Islet precursor cell (in vitro differentiated cells): ENCODE data around the gene NCAPG.

Experiments
- DNase-seq: peaks from one replicate; pipeline ENCODE4 v3.0.0-alpha.2; 2018

NCAPG gene

DNA sequence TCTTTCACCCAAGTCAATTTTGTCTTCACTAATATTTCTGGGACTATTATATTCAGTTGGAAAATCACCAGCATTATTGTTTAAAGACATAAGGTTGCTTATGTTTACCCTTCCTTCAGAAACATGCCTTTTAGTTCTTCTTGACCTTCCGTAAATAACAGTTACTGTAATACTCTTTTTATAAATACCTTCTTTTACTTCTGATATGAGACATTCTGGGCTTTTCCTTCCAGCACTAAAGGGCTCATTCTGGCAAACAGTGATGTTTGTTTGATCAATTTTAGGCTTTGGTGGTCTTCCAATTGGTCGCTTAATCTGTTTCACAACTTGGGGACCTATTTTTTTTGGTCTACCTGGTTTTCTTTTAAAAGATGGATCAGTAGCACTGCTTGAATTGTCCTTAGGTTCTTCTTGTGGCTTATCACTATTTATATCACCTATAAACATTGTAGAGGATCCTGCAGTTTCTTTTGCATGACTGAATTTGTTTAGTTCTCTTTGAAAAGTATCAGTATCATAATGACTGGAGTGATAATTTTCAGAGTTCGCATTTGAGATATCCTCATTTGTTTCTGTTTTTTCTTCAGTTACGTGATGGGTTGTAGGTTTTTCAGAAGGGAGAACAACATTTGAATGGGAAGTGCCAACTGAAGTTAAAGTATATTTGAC lies 64.8 kb downstream of the NCAPG start:
- no peak for DNase-seq

DNA sequence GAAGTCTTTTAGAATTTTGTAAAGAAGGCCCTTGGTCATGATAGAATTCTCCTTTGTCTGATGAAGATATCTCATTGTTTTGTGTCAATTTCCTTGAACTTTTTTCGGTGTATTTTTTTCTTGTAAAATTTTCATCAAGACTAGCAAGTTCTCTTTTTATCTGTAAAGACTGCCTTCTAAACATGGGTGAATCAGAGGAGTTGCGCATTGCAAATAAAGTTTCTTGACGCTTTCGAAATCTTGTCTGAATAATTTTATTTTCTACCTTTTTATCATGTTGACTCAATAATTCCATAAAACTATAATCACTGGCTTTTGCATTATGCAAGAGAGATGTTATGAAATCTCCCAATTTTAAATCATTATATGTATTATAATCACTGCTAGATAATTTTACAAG lies 66.2 kb downstream of the NCAPG start:
- DNase-seq = no peak

DNA sequence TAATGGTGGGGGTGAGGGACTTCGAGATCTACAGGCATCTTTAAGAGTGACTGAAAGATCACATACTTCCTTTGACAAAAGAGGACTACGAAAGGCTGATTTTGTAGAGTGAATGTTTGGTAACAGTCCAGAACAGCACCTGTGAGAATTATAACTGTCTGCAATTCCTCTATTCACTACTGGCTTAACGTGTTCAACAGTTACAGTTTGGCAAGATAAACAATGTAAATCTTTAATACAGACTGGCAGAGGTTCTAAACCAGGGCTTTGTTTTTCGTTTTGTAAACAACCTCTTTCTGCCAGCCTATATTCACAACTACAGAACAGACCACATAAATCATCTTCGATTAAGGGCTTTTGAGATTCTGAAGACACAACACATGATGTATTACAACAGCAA lies 66.9 kb downstream of the NCAPG start:
- DNase-seq = no peak

DNA sequence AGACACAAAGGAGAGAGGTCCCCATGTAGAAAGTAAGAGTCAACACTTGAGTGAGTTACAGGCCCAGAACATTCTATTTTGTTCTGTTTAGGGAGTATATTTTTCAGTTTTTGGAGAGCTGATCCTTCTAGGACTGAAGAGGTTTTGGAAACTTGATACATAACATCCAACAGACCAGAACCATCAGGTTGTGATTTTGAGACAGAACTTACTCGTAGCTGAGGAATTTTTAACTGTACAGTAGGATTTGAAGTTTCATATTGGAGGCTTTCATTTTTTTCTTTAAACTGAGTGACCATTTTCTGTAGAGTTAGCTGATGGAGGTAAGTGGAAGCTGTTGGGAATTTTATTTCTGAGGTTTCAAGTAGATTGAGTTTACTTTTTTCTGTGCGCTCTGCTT lies 73.3 kb downstream of the NCAPG start:
- DNase-seq = no peak

DNA sequence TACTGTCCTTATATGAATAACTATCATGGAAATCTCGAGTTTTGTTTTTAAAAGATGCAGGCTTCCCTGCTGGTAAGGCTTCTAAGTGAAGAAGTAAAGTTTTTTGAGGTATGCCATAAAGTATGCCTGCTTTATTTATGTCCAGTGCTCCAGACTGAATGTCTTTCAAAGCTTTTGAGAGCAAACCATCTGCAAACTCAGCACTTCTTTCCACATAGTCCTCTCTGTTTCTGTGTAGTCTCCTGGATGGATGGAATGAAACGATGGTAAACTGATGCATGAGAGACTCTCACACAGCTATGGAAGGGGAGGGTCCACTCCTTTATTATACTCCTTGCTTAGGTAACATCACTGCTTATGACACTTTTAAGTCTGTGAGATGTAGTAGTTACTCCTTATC lies 73.7 kb downstream of the NCAPG start:
- DNase-seq = no peak

DNA sequence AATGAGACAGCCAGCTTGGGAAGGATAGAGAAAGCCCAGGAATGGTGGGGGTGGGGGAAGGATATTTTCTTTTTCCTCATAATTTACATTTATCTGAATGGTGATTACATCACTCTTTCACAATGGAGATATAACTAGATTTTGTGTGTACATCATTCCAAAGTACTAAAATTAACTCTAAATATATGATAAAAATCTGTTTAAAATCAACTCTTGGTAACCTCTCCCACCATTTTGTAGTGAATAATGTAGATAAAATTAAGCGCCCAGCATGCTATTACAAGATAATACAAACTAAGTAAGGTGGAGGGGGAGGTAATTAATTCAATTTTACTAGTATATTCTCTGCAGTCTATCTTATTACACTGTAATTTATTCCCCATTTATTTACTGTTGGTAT lies 78.9 kb downstream of the NCAPG start:
- DNase-seq = no peak

DNA sequence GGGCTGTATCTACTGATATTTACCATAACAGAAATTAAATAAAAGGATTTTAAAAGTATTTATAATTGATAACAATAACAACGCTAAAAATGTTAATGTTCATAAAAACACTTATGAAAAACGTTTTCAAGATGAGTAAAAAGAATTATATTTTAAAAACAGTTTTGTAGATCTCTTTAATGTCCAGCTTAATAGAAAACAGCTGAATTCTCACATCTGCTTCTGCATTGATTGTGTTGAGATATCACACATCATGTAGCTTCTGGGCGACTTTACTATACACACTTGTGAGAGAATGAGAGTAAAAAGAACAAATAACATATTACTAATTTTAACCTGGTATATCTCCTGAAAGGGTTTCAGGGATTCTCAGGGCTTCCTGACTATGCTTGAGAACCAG lies 83.6 kb downstream of the NCAPG start:
- DNase-seq = no peak
